Vagina (tissue), 2 donors: ENCODE measurements around the gene SDE2. TPM values are rescaled to one million over a fixed set of nuclear protein-coding genes. Genes with fewer than 3 reads are reported as not detected.
A peak's percentile ranks its signal among the peaks of the same experiment; 100 is the strongest.
"Not testable (repeated sequence)": the region's sequence is repeated elsewhere in the genome, so short reads cannot be mapped to it uniquely, and the experiment has no call there.

Experiments
- DNase-seq, 2 donors: peaks; one replicate each; pipeline ENCODE4 v3.0.0-alpha.2; 2017; ENCODE audit errors: extremely low spot score in 2 of 2
- H3K27ac ChIP-seq: fragments of 200-600 bp; sonication (generic); one replicate; pipeline ENCODE4 v1.5.1; 2019
- H3K27me3 ChIP-seq: fragments of 200-600 bp; sonication (generic); one replicate; pipeline ENCODE4 v1.5.1; 2019
- H3K36me3 ChIP-seq, 2 donors: fragments of 200-600 bp; sonication (generic); one replicate each; pipeline ENCODE4 v1.5.1; 2017 to 2019
- H3K4me1 ChIP-seq: fragments of 200-600 bp; sonication (generic); one replicate; pipeline ENCODE4 v1.5.1; 2019
- H3K4me3 ChIP-seq, 2 donors: fragments of 200-600 bp; sonication (generic); 1 replicate in 1 of 2; 2 replicates in 1 of 2; pipeline ENCODE4 v1.5.1; 2016 to 2019
- H3K9me3 ChIP-seq: fragments of 200-600 bp; sonication (generic); one replicate; pipeline ENCODE4 v1.5.1; 2019
- CTCF ChIP-seq, 3 experiments: fragments of 450-650 bp in 2 of 3; fragments of 200-600 bp in 1 of 3; sonication (generic) in 1 of 3; IDR thresholded peaks; one replicate each; pipeline ENCODE4 v1.5.1; 2017 to 2019; ENCODE audit warnings: antibody characterized with exemption in 3 of 3, mild to moderate bottlenecking in 2 of 3, moderate library complexity in 2 of 3
- POLR2A ChIP-seq, 2 donors: fragments of 450-650 bp; IDR thresholded peaks; one replicate each; pipeline ENCODE4 v1.6.1; 2017; ENCODE audit warnings: antibody characterized with exemption in 2 of 2, mild to moderate bottlenecking in 2 of 2, moderate library complexity in 2 of 2
- POLR2AphosphoS5 ChIP-seq, 2 donors: sonication (generic); formaldehyde crosslinking; IDR thresholded peaks; one replicate each; pipeline ENCODE4 v1.9.0; 2017; ENCODE audit warnings: antibody characterized with exemption in 2 of 2, mild to moderate bottlenecking in 2 of 2, low read depth in 1 of 2; ENCODE audit not compliant: insufficient read depth in 1 of 2
- intact Hi-C: fragments of 100-400 bp; cut with DNase I; formaldehyde crosslinking; loops from one replicate; pipeline ENCODE4 v1.15.1; 2023
- total RNA-seq: library from RNA; depleted of rRNA; stranded (reverse); fragments of >200 nt; gene quantifications from one replicate; pipeline ENCODE4 v1.2.3, GENCODE V29; 2016

The SDE2 gene
- total RNA-seq, 1 donor from 2014 or later = 14.7 TPM

GRCh38 chr1:226009650-226010044 is 10.5 kb upstream of the SDE2 start:
- no peaks in the 10 kb centered on the region for H3K9me3 ChIP-seq
- no peaks in the 10 kb centered on the region for H3K27me3 ChIP-seq
- TF ChIP-seq POLR2AphosphoS5 (IDR thresholded peaks at IDR 0.05; ENCODE audit: insufficient read depth in 1 of 2, low read depth in 1 of 2) = no peak
- TF ChIP-seq CTCF (IDR thresholded peaks at IDR 0.05) = no peak
- TF ChIP-seq POLR2A (IDR thresholded peaks at IDR 0.05) = no peak
- no peak overlapping the region for H3K4me3 ChIP-seq
- intact Hi-C loops = no loop called here
- DNase-seq = no peak
- H3K4me1 ChIP-seq = no peaks in the 10 kb centered on the region
- H3K27ac ChIP-seq = no peak overlapping the region
- H3K36me3 ChIP-seq = no peaks in the 10 kb centered on the region

- DNase-seq, H3K4me3 ChIP-seq, H3K9me3 ChIP-seq, H3K27ac ChIP-seq, H3K36me3 ChIP-seq, H3K4me1 ChIP-seq, H3K27me3 ChIP-seq, intact Hi-C loops: not testable (repeated sequence)
Observed at GRCh38 chr1:226007126-226007892, 8.2 kb upstream of the SDE2 start.

- intact Hi-C loops = no loop called here
- H3K4me3 ChIP-seq = no peak overlapping the region
- no peaks in the 10 kb centered on the region for H3K36me3 ChIP-seq
- no peaks in the 10 kb centered on the region for H3K27me3 ChIP-seq
- no peak for TF ChIP-seq CTCF (IDR thresholded peaks at IDR 0.05)
- TF ChIP-seq POLR2AphosphoS5 (IDR thresholded peaks at IDR 0.05; ENCODE audit: insufficient read depth in 1 of 2, low read depth in 1 of 2) = no peak
- TF ChIP-seq POLR2A (IDR thresholded peaks at IDR 0.05) = no peak
- no peaks in the 10 kb centered on the region for H3K4me1 ChIP-seq
- DNase-seq = no peak
- H3K27ac ChIP-seq = no peak overlapping the region
- H3K9me3 ChIP-seq = no peaks in the 10 kb centered on the region
Observed at GRCh38 chr1:226006686-226007085, 7.5 kb upstream of the SDE2 start.

GRCh38 chr1:226004396-226004795 is 5.3 kb upstream of the SDE2 start:
- no peaks in the 10 kb centered on the region for H3K27me3 ChIP-seq
- H3K27ac ChIP-seq = no peak overlapping the region
- DNase-seq = no peak
- no peaks in the 10 kb centered on the region for H3K9me3 ChIP-seq
- peaks cover 14% of the 10 kb centered on the region for H3K4me1 ChIP-seq
- intact Hi-C loops = loop anchor here (5.0 kb wide), 2 partner anchors 58 to 108 kb away; partner anchors contain the start of gene H3-3A
- no peaks in the 10 kb centered on the region for H3K36me3 ChIP-seq
- H3K4me3 ChIP-seq = no peak overlapping the region
- TF ChIP-seq CTCF (IDR thresholded peaks at IDR 0.05) (no peak), POLR2AphosphoS5 (IDR thresholded peaks at IDR 0.05; ENCODE audit: insufficient read depth in 1 of 2, low read depth in 1 of 2) (no peak), POLR2A (IDR thresholded peaks at IDR 0.05) (no peak)

GRCh38 chr1:226003502-226004170 is 4.5 kb upstream of the SDE2 start:
- intact Hi-C loops = loop anchor here (5.0 kb wide), 2 partner anchors 59 to 109 kb away; partner anchors contain the start of gene H3-3A
- H3K4me3 ChIP-seq = no peak overlapping the region
- H3K9me3 ChIP-seq = no peaks in the 10 kb centered on the region
- H3K27me3 ChIP-seq = no peaks in the 10 kb centered on the region
- DNase-seq = no peak
- H3K27ac ChIP-seq = peak overlapping the region; percentile 19
- peaks cover 14% of the 10 kb centered on the region for H3K4me1 ChIP-seq
- H3K36me3 ChIP-seq = no peaks in the 10 kb centered on the region
- no peak for TF ChIP-seq POLR2AphosphoS5 (IDR thresholded peaks at IDR 0.05; ENCODE audit: insufficient read depth in 1 of 2, low read depth in 1 of 2)
- TF ChIP-seq POLR2A (IDR thresholded peaks at IDR 0.05) = no peak
- no peak for TF ChIP-seq CTCF (IDR thresholded peaks at IDR 0.05)
